ENCODE results near the gene COL7A1.

COL7A1 gene

DNA sequence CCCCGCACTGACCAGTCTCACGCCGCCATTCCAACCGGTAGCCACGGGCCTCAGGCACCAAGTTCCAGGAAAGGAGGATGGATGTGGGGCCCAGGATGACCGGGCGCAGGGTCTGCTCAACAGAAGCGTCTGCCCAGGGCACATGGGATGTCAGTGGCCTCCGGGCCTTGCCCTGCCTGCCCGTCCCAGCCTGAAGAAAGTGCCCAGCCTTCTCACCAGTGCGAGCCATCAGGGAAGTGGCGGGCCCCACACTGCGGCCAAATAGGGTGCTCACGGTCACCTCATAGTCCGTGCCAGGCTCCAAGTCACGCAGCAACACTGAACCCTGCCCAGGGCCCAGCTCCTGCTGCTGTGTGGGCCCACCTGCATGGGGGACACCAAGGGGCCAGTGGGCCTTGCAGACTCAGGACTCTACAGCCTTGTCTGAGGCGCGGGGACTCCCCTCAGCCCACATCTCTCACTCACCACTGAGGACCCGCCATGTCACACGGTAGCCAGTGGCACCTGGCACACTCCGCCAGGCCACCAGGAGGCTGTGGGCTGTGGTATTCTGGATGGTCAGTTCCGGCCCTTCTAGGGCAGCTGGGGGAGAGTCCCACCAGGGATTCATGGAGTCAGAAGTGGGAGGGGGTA is 3.1 kb downstream of the COL7A1 start:
- no peak for DNase-seq

DNA sequence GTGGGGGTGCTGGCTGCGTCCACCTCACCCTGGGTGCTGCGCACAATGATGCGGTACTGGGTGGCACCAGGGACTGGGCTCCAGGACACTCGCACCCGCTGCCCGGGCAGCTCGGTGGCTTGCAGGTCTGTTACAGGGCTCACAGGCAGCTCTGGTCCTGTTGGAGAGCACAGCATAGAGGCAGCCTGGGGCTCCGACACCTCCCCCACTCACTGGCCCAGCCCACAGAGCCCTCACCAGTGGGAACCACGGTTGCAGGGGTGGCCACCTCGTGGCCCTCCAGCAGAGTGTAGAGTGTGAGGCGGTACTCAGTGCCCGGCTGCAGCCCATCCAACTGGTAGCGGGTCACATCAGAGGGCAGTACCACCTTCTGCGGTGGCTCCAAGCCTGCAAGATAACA is 3.7 kb downstream of the COL7A1 start:
- DNase-seq = no peak

DNA sequence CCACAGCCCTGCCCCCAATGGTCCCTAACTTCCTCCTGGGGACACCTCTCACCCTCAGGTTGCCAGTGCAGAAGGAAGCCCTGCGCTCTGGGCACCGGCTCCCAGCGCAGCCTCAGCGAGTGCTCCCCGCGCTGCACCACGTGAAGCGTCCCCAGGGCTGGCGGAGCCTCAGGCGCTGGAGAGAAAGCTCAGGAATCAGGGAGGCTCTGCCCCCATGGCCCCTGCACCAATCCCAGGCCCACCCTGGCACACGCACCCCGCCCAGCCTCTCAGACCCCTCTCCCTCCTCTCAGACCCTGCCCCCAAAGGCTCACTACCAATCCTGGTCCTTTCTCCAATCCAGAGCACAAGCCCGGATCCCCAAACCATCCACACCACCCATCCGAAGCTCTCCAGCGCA is 6.9 kb downstream of the COL7A1 start:
- DNase-seq = no peak

DNA sequence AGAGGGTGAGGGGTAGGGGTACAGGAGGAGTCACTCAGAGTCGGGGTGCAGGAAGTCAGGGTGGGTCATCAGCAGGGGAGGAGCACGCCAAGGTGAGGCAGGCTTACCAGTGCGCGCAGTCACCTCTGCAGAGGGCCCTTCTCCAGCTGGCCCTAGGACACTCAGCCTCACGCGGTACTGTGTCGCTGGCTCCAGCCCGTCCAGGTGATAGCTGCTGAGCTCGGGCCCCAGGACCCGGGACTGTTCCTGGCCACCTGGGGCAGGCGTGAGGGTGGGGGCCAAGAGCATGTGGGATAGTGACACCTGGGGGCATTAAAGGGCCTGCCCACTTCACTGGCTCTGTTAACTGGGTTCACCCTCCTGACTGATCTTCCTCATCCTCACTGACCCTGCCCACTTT is 7.4 kb downstream of the COL7A1 start:
- no peak for DNase-seq

DNA sequence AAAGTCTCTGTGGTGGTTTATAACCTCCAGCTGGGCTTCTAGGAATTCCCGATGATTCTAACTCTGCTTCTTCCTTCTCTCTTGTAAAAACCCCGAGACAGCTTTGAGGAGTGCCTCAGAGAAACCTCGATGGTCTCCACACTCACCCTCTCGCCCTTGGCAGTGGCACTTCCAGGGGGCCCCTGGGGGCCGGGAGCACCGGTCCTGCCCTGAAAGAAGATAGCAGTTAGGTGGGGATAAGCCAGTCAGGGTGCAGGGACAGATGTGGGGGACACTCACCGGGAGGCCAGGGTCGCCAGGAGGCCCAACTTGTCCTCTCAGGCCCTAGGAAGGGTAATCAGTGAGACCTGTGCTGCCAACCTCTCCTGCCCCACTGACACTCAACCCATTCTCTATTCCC is 9.7 kb downstream of the COL7A1 start:
- no peak for DNase-seq

DNA sequence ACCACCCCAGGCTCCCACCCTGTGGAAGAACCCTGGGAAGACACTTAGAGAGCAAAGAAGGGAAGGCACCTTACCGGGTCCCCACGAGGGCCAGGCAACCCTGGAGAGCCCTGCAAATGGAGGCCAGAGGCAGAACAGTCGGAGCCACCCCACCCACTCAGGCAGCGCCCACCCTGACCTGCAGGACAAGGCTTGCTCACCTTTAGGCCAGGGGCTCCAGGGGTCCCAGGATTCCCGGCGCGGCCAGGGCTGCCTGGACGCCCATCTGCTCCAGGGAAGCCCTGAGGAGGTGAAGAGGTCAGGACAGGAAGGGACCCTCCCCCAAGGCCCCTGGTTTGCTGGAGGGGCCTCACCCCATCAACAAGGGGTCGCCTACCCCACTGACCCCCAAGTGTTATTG is 10.3 kb downstream of the COL7A1 start:
- DNase-seq = no peak

DNA sequence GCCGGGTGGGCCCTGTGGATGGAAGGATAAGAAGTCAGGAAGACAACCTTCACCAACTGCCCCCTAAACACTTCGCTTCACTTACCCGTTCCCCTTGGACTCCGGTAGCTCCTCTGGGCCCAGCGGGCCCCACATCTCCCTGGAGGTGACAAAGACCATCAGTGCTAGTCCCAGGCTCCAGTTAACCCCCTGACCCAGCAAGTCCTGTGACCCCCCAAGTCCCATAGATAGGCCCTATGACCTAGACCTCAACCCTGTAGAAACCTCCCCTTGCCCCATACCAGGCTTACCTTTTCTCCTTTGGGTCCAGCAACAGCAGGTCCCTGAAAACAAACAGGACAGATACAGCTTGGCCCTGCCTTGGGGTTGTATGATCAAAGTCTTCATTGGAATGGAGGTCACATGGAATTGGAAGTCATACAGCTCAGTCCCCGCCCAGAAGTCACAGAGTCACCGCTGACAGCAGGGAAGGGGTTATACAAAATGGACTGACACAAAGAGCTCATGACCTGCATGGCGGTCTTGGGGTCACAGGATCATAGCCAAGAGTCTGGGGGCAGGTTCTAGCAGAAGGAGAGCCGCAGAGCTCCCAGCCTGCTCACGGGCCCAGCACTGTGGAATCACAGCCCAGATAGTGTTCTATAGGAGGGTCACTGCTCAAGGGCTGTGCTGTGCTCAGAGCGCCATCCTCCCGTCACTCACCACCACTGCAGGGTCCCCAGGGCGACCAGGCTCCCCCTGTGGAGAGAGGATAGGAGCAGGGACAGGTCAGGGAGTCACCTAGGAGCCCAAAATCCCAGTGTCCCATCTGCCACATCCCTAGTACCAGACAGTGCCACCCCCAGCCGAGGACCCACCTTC is 13.3 kb downstream of the COL7A1 start:
- DNase-seq = no peak

DNA sequence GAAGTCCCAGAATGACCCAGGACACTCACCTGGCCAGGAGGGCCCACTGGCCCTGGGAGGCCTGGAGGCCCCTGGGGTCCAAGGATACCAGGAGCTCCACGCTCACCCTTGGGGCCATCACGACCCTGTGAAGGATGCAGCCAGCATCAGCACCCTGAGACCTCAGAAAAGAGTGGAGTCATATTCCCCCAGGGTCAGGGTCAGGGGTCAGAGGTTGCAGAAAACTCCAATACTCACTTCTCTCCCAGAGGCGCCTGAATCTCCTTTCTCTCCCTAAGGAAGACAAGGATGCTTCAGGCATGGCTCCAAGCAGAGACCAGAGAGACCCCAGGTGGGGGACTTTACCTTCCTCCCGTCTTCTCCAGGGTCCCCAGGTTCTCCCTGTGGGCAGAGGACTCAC is 18.5 kb downstream of the COL7A1 start:
- DNase-seq = no peak

DNA sequence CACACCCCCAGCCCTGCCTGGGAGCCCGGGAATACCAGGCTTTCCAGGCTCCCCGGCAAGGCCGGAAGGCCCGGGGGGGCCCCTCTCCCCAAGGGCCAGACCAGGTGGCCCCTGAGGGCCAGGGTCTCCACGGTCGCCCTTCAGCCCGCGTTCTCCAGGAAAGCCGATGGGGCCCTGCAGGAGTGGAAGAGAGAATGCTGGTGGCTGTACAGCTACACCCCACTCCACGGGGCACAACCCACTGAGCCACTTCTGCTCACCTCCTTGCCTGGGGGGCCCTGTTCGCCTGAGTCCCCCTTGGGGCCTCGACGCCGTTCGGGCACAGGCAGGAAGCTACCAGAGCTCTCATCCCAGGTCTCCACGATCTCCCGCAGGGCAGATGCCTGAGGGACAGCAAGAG is 19.8 kb downstream of the COL7A1 start:
- DNase-seq = no peak

DNA sequence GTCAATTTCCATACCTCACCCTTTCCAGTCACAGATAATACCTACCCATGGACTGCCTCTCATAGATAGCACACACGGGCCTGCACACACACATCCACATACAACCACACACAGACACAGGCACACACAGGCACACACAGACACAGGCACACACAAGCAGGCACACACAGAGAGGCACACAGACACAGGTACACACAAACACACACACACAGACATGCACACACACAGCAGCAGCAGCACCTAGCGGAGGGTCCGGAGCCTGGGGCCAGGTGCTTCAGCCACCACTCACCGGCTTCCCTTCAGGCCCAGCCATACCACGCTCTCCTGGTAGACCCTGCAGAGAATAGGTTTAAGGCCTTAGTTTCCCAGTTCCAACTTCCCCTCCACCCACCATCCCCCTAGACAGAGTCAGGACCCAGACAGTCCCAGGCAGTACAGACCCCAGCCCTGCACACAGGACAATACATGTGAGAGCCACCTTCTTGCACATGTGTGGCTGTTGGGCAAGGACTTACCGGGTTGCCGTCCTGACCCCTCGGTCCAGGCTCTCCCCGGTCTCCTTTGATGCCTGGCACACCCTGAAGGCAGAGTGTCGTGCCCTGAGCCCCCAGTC is 21.1 kb downstream of the COL7A1 start:
- no peak for DNase-seq

DNA sequence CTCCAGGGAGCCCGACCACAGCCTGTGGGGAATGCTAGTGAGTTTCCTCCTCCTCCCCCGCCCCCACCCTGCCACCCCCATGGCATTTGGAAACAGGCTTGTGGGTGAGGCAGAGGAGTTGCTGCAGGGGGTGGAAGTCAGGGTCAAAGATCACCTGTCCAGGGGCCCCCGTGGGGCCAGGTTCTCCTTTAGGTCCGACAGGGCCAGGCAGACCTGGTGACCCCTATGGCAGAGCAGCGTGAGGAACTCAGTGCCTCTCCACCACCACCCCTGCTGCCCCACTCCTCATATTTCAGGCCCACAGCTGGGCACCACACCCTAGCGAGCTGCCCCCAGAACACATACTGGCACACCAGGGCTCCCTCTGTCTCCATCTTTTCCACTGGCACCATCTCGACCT is 22.6 kb downstream of the COL7A1 start:
- DNase-seq = no peak

DNA sequence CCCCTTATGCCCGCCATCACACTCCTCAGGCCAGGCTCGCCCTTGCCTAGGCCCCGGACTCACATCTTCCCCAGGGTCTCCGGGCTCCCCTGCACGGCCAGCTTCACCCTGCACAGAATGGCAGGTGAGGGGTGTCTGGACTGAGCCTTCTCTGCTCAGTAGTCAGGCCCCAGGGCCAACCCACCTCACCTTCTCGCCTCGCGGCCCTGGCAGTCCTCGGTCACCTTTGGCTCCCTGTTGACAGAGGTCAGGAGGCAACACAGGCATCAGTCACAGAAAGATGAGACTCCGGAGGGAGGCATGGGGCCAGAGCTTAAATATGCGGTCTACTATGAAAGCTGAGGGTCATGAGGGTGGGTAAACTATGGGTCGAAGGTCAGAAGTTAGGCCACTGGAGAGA is 23.2 kb downstream of the COL7A1 start:
- DNase-seq = no peak

DNA sequence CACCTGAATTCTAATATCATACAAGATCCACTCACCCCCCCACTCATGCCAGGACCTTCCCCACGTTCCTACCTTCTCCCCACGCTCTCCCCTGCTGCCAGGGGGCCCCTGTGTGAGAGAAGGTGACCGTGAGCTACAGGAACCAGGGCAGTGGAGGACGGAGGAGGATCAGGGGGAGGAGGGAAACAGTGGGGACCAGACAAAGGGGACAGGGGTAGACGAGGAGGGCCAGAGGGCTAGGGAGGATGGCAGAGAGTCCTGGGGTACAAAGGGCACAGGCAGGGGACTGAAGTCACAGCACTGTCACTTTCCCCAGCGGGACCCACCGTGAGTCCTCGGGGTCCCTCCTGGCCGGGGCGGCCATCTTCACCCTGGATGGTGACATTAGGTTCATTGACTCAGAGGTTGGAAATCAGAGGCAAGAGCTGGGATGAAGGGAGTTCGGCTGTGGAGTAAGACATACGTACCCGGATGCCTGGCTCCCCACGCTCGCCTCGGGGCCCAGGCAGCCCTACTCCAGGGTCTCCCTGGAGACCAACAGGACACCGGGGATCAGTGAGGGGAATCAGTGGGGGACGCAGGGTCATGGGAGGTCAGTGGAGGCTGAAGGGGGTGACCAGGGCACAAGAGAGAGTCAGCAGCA is 25.2 kb downstream of the COL7A1 start:
- DNase-seq = no peak

DNA sequence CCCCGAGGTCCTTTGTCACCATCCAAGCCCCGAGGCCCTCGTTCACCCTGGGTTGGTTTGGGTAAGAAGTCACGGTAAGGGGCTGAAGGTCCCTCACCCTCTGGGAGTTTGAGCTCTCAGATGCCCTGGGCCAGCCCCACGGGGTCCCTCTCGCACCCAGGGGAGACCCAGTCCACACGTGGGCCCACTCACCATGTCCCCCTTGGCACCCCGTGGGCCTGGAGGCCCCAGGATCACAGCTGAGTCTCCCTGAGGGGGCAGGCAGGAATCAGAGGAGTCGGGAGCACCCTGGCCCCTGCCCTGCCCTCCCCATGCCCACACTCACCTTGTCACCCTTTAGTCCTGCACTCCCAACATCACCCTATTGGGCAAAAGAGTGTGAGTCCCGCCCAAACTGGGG is 25.7 kb downstream of the COL7A1 start:
- DNase-seq = no peak

DNA sequence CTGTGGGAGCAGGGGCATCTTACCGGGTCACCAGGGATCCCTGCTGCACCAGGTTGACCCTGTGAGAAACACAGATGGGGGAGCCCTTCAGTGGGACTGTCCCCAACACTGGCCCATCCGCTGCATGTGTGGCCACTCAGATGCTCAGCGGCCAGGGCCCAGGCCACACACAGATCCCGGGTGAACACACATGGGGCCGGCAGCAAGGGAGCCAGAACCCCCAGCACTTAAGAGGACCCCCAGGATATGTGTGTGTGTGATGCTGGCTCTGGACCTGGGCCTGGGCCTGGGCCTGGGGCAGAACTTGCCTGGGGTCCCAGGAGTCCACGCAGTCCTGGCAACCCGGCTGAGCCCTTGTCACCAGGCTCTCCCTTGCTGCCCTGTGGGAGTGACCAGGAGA is 26.7 kb downstream of the COL7A1 start:
- no peak for DNase-seq

DNA sequence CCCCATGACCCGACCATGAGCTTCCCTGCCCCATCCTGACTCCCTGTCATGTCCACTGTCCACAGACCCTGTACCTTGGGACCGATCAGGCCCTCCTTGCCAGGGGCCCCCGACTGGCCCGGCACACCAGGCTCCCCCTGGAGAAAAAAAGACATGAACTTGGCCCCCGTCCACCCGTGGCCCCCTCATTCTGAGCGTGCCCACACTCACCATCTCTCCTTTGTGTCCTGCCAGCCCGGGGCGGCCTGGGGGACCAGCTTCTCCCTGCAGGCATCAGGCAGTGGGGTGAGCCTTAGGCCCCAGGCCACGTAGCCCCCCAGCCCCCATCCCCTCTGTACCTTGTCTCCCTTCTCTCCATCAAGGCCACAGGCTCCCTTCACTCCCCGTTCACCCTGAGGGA is 27.6 kb downstream of the COL7A1 start:
- no peak for DNase-seq

DNA sequence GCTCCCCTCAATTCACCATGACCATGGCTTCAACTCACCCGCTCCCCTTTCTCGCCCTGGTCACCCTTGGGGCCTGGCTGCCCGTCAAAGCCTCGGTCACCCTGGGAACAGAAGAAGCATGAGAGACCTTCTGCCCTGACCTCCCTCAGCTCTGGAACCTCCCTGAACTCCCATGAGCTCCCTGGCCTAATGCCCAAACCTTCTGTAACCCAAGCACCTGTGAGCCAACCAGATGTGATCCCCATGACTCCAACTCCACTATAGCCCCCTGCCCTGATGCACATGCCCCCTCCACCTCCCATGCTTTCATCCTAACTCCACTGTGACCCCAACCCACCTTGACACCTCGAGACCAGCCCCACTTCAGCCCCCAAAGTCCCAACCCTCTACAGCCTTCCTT is 28.0 kb downstream of the COL7A1 start:
- DNase-seq = no peak

DNA sequence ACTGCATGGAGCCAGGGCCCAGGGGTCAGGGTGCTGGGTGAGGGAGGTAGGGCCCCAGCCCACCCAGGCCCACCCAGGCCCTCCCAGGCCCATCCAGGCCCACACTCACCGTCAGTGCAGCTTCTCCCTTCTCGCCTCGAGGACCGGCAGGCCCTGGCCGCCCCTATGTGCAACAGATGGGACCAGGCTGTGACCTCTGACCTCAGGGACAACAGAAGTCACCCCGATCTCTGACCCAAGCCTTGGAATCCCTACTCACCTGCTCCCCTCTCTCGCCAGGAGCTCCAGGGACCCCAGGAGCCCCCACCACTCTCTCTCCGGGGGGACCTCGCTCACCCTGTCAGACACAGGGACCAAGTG is 28.7 kb downstream of the COL7A1 start:
- DNase-seq = no peak

DNA sequence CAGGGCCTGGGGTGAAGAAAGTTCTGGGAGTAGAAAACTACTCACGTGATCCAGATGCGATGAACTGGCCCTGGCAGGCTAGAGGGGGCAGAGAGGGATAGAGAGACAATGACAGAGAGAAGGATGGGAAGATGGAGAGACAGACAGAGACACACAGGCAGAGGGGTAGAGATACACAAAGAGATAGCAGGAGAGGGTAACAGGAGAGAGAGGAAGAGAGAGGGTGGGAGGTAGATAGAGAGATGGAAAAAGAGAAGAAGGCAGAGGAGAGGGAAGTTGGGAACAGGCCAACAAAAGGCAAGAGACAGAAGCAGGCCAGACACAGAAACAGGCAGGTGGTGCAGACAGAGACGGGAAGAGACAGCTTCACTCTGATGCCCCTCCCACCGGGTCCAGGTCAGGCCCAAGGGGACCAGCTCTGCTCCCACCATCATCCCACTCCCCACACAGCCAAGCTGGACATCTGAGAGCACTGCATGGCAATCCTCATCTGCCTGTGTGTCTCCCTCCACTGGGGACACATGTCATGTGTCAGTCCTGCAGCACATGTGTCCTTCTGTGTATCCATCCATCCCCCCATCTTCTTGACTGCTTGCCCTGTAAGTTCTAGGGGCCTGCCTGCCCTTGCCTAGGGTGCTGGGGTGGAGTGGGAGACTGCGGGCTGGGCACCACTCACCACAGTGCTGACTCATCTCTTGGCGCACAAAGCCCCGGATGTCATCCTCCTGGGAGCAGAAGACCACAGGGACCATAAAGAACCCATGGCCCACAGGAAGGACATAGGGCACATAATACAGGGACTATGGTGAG is 29.3 kb downstream of the COL7A1 start:
- no peak for DNase-seq

DNA sequence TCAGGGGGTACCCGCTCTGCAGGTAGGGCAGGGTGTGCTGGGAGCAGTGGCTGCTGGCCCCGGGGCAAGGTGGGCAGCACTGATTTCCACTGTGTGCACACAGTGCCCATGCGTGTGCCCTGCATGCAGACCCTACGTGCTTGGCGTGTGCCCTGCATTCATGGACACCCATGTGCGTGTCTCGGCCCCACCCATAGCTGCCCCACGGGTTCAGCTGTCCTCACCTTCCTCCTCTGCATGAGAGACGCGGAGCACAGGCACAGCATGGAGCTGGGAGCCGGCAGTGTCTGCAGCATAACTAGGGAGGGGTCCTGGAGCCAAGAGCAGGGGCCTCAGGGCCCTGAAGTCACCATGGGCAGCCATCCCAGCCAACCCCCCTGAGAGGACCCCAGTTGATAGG is 29.9 kb downstream of the COL7A1 start:
- no peak for DNase-seq

DNA sequence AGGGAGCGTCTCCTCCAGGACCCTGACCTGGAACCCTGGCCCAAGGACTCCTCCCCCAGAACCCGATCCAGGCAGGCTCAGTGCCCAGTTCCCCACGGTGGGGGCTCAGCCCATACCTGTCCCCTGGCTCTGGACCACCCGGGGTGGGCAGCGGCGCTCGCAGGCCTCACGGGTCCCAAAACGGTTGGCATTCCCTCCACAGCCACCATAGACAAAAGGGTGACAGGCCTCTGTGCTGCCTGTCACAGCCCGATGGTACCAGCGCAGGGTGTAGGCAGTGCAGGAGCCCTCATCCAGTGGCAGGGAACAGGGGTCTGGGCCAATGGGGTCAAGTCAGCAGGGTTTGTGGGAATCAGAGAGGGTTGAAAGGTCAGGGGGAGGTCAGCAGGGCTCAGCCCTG is 30.5 kb downstream of the COL7A1 start:
- no peak for DNase-seq

DNA sequence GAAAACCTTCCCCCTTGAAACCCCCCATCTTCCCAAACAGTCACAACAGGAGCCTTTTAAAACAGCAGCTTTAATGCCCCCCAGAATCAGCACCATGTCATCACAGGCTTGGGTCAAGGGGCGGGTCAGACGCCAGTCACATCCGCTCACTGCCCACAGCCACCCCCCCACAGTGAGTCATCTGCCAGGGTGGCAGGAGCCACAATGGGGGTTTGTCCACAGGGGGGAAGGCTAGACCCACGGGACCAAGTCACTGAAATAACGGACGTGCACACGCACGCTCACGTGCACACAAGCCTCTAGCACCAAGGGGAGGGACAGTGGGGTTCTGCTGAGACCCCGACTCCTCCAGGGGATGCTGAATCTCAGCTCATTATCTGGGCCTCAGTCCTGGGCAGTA is 31.1 kb downstream of the COL7A1 start:
- DNase-seq = no peak

DNA sequence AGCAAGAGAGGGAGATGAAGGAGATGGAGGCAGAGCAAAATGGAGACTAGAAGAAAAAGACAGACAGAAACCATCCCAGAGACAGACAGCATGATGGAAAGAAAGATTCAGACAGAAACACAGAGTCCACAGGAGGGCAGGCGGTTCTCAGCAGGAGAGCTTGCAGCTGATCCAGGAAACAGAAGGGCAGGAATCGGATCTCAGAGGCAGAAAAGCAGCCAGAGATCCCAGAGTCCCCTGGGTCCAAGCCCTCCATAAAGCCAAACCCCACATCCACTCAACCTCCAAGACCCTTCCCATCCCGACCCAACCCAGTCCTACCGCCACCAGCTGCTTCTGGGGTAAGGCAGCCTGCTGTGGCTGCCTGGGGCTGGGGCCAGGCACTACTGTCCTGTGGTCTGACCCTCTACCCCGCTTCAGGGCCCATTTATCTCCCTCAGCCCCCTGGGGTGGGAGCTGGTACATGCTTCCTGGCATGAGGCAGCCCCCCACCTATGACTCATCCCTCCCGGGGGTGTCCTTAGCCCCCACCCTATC is 31.7 kb downstream of the COL7A1 start, which contains the start of gene UCN2:
UCN2 (minus strand) TSS at position 400 of the 537 bp plus-strand sequence. CDS start 657 bp downstream, outside the sequence.
- no peak for DNase-seq
